HepG2 (cell line): Measurements from ENCODE around the gene FAM229B. TPM values are rescaled to one million over a fixed set of nuclear protein-coding genes. Genes with fewer than 3 reads are reported as not detected.

ENCODE experiments used
- ATF1 ChIP-seq: IDR thresholded peaks from 2 replicates; pipeline ENCODE4 v1.6.1; 2016; ENCODE audit warnings: mild to moderate bottlenecking, control low read depth
- CBX5 ChIP-seq: sonication (generic); formaldehyde crosslinking; IDR thresholded peaks from 2 replicates; pipeline ENCODE4 v1.4.0; 2020; ENCODE audit warnings: missing genetic modification reagents, borderline replicate concordance
- ETV5 ChIP-seq: IDR thresholded peaks from 2 replicates; pipeline ENCODE4 v1.6.1; 2018; ENCODE audit warnings: missing biosample characterization, missing genetic modification reagents, inconsistent platforms, borderline replicate concordance
- GATAD1 ChIP-seq: IDR thresholded peaks from 2 replicates; pipeline ENCODE4 v1.6.1; 2016; ENCODE audit warnings: missing genetic modification reagents, missing compliant biosample characterization
- GRHL1 ChIP-seq: sonication (generic); formaldehyde crosslinking; conservative IDR thresholded peaks from 2 replicates; pipeline ENCODE4 v1.8.0; 2022; ENCODE audit warnings: missing genetic modification reagents
- HDAC2 ChIP-seq: sonication (generic); formaldehyde crosslinking; IDR thresholded peaks from 2 replicates; pipeline ENCODE4 v1.4.0; 2020; ENCODE audit warnings: missing genetic modification reagents
- HNRNPLL ChIP-seq: fragments of 200-400 bp; formaldehyde crosslinking; IDR thresholded peaks from 2 replicates; pipeline ENCODE4 v1.6.1; 2017; ENCODE audit warnings: mild to moderate bottlenecking, low read depth, low read length; ENCODE audit not compliant: poor library complexity, severe bottlenecking
- HOXA3 ChIP-seq: sonication (generic); formaldehyde crosslinking; IDR thresholded peaks from 2 replicates; pipeline ENCODE4 v1.5.0; 2020; ENCODE audit warnings: missing genetic modification reagents
- IKZF5 ChIP-seq: IDR thresholded peaks from 2 replicates; pipeline ENCODE4 v1.6.1; 2018; ENCODE audit warnings: missing genetic modification reagents, mild to moderate bottlenecking, missing compliant biosample characterization
- KAT8 ChIP-seq: IDR thresholded peaks from 2 replicates; pipeline ENCODE4 v1.6.1; 2016; ENCODE audit warnings: missing genetic modification reagents, missing compliant biosample characterization
- THAP11 ChIP-seq: IDR thresholded peaks from 2 replicates; pipeline ENCODE4 v1.6.1; 2016; ENCODE audit warnings: missing biosample characterization, missing genetic modification reagents
- YEATS2 ChIP-seq: sonication (generic); formaldehyde crosslinking; IDR thresholded peaks from 2 replicates; pipeline ENCODE4 v1.4.0; 2020; ENCODE audit warnings: missing genetic modification reagents, borderline replicate concordance
- ZBTB37 ChIP-seq: sonication (generic); formaldehyde crosslinking; IDR thresholded peaks from 2 replicates; pipeline ENCODE4 v1.4.0; 2020; ENCODE audit warnings: mild to moderate bottlenecking, missing genetic modification reagents
- ZGPAT ChIP-seq: IDR thresholded peaks from 2 replicates; pipeline ENCODE4 v1.6.1; 2016; ENCODE audit warnings: mild to moderate bottlenecking
- ZKSCAN8 ChIP-seq: IDR thresholded peaks from 2 replicates; pipeline ENCODE4 v1.6.1; 2016; ENCODE audit warnings: borderline replicate concordance, missing genetic modification reagents, missing compliant biosample characterization
- ZNF574 ChIP-seq: sonication (generic); formaldehyde crosslinking; IDR thresholded peaks from 2 replicates; pipeline ENCODE4 v1.4.0; 2020; ENCODE audit warnings: missing genetic modification reagents
- ZNF598 ChIP-seq: sonication (generic); formaldehyde crosslinking; IDR thresholded peaks from 2 replicates; pipeline ENCODE4 v1.5.1; 2020; ENCODE audit warnings: mild to moderate bottlenecking, missing genetic modification reagents, borderline replicate concordance
- ZNF7 ChIP-seq: IDR thresholded peaks from 2 replicates; pipeline ENCODE4 v1.6.1; 2016; ENCODE audit warnings: missing biosample characterization, missing genetic modification reagents
- ZSCAN31 ChIP-seq: sonication (generic); formaldehyde crosslinking; IDR thresholded peaks from 2 replicates; pipeline ENCODE4 v1.5.0; 2020; ENCODE audit warnings: low read depth, mild to moderate bottlenecking, missing genetic modification reagents
- polyA plus RNA-seq, 8 experiments: library from polyadenylated mRNA; depleted of rRNA in 3 of 8; stranded (reverse) in 7 of 8; unstranded in 1 of 8; fragments of >200 nt; fragmentation: Illumina TruSeq in 4 of 8; extraction: Trizol in 4 of 8; gene quantifications; 2 replicates each; pipeline versions ENCODE4 v1.2.1 to v1.2.3, GENCODE V29; 2011 to 2016; ENCODE audit warnings: low read depth in 4 of 8, missing spikeins in 1 of 8, mixed read lengths in 1 of 8; ENCODE audit not compliant: insufficient read depth in 1 of 8
- total RNA-seq, 5 experiments: library from RNA; depleted of rRNA; stranded (reverse); fragments of >200 nt; fragmentation: Illumina TruSeq; extraction: Trizol; gene quantifications; 2 replicates each; pipeline ENCODE4 v1.2.3, GENCODE V29; 2016; ENCODE audit warnings: low read depth in 1 of 5

The FAM229B gene
- total and polyA plus RNA-seq, 2 of the 13 experiments (the other 11 are each of a cell fraction or from before 2014, with no cell fraction given), result 11.3 to 19.5 TPM

- peak; percentile 70 for TF ChIP-seq ZNF7 (CRISPR knock-in tag)
- TF ChIP-seq ZNF574 (CRISPR knock-in tag), result peak; percentile 98
- TF ChIP-seq HOXA3, result peak; percentile 67
- peak; percentile 38; the same call in 1 of the 2 replicates for TF ChIP-seq ETV5
- TF ChIP-seq YEATS2 (CRISPR knock-in tag), result 0 out of 2 replicates have a peak, but pooled peaks have one; percentile 42
- 0 out of 2 replicates have a peak, but pooled peaks have one; percentile 28 for TF ChIP-seq HDAC2
- peak; percentile 4 for TF ChIP-seq HNRNPLL
- TF ChIP-seq ZKSCAN8, result peak; percentile 52; the same call in 1 of the 2 replicates
- TF ChIP-seq ATF1, result peak; percentile 55
- TF ChIP-seq THAP11 (CRISPR knock-in tag), result peak; percentile 49
- TF ChIP-seq KAT8 (CRISPR knock-in tag), result peak; percentile 61; the same call in 1 of the 2 replicates
- TF ChIP-seq ZSCAN31 (CRISPR knock-in tag), result peak; percentile 66
- 0 out of 2 replicates have a peak, but pooled peaks have one; percentile 58 for TF ChIP-seq ZNF598
- peak; percentile 19; the same call in 1 of the 2 replicates for TF ChIP-seq IKZF5 (CRISPR knock-in tag)
- 0 out of 2 replicates have a peak, but pooled peaks have one; percentile 68 for TF ChIP-seq ZGPAT (CRISPR knock-in tag)
- TF ChIP-seq ZBTB37 (CRISPR knock-in tag), result no peak
- peak; percentile 63; the same call in 1 of the 2 replicates for TF ChIP-seq GATAD1 (CRISPR knock-in tag)
- 0 out of 2 replicates have a peak, but pooled peaks have one; percentile 40 for TF ChIP-seq CBX5 (CRISPR knock-in tag)
- TF ChIP-seq GRHL1 (CRISPR knock-in tag), result no peak
Observed at GRCh38 chr6:112043032-112044007, 44.1 kb upstream of the FAM229B start (continued).
